Measurements from ENCODE around the gene ABLIM1. TPM values are rescaled to one million over a fixed set of nuclear protein-coding genes. Genes with fewer than 3 reads are reported as not detected.

ABLIM1 gene
- total and polyA plus RNA-seq, 2 experiments from 2014 or later, result 21.9 to 45.1 TPM

GRCh38 chr10:114603303-114603702, 54.8 kb downstream of the ABLIM1 start:
- Histone ChIP-seq H3K4me3 (no peak overlapping the region), H3K4me1 (ENCODE audit: insufficient read depth) (peaks cover 2% of the 10 kb centered on the region; the same call in 1 of the 2 replicates), H4K20me1 (replicated peaks; ENCODE audit: insufficient read depth) (no peaks in the 10 kb centered on the region), H2AFZ (no peak overlapping the region), H3K27me3 (ENCODE audit: insufficient read depth) (no peaks in the 10 kb centered on the region), H3F3A (replicated peaks; ENCODE audit: low read depth) (no peaks in the 10 kb centered on the region), H3K4me2 (no peak overlapping the region), H3K36me3 (ENCODE audit: insufficient read depth) (no peaks in the 10 kb centered on the region), H3K9me2 (ENCODE audit: insufficient read depth) (no peaks in the 10 kb centered on the region; the same call in 1 of the 2 replicates), H3K79me2 (replicated peaks; ENCODE audit: insufficient read depth) (no peaks in the 10 kb centered on the region), H3K27ac (ENCODE audit: low read depth) (no peak overlapping the region)
- Mint-ChIP-seq H3K36me3 (ENCODE audit: low read depth) (no peaks in the 10 kb centered on the region), H3K27me3 (ENCODE audit: insufficient read depth, low read depth, poor library complexity) (peaks cover 4% of the 10 kb centered on the region), H3K4me3 (no peak overlapping the region), H3K27ac (no peak overlapping the region), H3K4me1 (peaks cover 9% of the 10 kb centered on the region; the same call in 2 of the 3 replicates), H3K9me3 (no peaks in the 10 kb centered on the region)
- TF ChIP-seq ZNF462 (CRISPR knock-in tag; IDR thresholded peaks at IDR 0.05), result no peak
- no peak for TF ChIP-seq NANOG (IDR thresholded peaks at IDR 0.05; ENCODE audit: borderline replicate concordance)
- no peak for TF ChIP-seq STAT1 (IDR thresholded peaks at IDR 0.05; ENCODE audit: unreplicated experiment)
- no peak for TF ChIP-seq JUNB (IDR thresholded peaks at IDR 0.05; ENCODE audit: unreplicated experiment)
- DNase-seq (ENCODE audit: low spot score), result no peak
- ATAC-seq, result no peak

- no peak overlapping the region for H3K27ac ChIP-seq (ENCODE audit: low read depth)
- no peaks in the 10 kb centered on the region for H3K9me3 Mint-ChIP-seq
- no peaks in the 10 kb centered on the region for H4K20me1 ChIP-seq (replicated peaks; ENCODE audit: insufficient read depth)
- H3K27me3 Mint-ChIP-seq (ENCODE audit: insufficient read depth, low read depth, poor library complexity), result peaks cover 6% of the 10 kb centered on the region
- H3K36me3 Mint-ChIP-seq (ENCODE audit: low read depth), result no peaks in the 10 kb centered on the region
- no peak overlapping the region for H3K27ac Mint-ChIP-seq
- H3K79me2 ChIP-seq (replicated peaks; ENCODE audit: insufficient read depth), result no peaks in the 10 kb centered on the region
- H3K27me3 ChIP-seq (ENCODE audit: insufficient read depth), result no peaks in the 10 kb centered on the region
- no peak for TF ChIP-seq ZNF114 (CRISPR knock-in tag; IDR thresholded peaks at IDR 0.05)
- no peak for TF ChIP-seq CREB1 (CRISPR knock-in tag; IDR thresholded peaks at IDR 0.05; ENCODE audit: low read depth)
- TF ChIP-seq ETS1 (IDR thresholded peaks at IDR 0.05), result no peak
- no peak for TF ChIP-seq CTCF (conservative IDR thresholded peaks at IDR 0.05; ENCODE audit: low read depth in 2 of 2)
- no peak for TF ChIP-seq EZH2phosphoT487 (IDR thresholded peaks at IDR 0.05; ENCODE audit: unreplicated experiment)
- no peak for TF ChIP-seq JUNB (IDR thresholded peaks at IDR 0.05; ENCODE audit: unreplicated experiment)
- peaks cover 2% of the 10 kb centered on the region; the same call in 1 of the 2 replicates for H3K4me1 ChIP-seq (ENCODE audit: insufficient read depth)
- H3F3A ChIP-seq (replicated peaks; ENCODE audit: low read depth), result no peaks in the 10 kb centered on the region
- no peak overlapping the region for H3K4me3 Mint-ChIP-seq
- peaks cover 5% of the 10 kb centered on the region; the same call in 2 of the 3 replicates for H3K4me1 Mint-ChIP-seq
- H3K4me2 ChIP-seq, result no peak overlapping the region
- no peak overlapping the region for H2AFZ ChIP-seq
- DNase-seq (ENCODE audit: low spot score), result no peak
- no peaks in the 10 kb centered on the region for H3K36me3 ChIP-seq (ENCODE audit: insufficient read depth)
- no peaks in the 10 kb centered on the region for H3K9me2 ChIP-seq (ENCODE audit: insufficient read depth)
- ATAC-seq, result no peak
- H3K4me3 ChIP-seq, result no peak overlapping the region
Observed at GRCh38 chr10:114600057-114600456, 58.0 kb downstream of the ABLIM1 start.
